ENCODE data around the gene TUBAL3.

DNA sequence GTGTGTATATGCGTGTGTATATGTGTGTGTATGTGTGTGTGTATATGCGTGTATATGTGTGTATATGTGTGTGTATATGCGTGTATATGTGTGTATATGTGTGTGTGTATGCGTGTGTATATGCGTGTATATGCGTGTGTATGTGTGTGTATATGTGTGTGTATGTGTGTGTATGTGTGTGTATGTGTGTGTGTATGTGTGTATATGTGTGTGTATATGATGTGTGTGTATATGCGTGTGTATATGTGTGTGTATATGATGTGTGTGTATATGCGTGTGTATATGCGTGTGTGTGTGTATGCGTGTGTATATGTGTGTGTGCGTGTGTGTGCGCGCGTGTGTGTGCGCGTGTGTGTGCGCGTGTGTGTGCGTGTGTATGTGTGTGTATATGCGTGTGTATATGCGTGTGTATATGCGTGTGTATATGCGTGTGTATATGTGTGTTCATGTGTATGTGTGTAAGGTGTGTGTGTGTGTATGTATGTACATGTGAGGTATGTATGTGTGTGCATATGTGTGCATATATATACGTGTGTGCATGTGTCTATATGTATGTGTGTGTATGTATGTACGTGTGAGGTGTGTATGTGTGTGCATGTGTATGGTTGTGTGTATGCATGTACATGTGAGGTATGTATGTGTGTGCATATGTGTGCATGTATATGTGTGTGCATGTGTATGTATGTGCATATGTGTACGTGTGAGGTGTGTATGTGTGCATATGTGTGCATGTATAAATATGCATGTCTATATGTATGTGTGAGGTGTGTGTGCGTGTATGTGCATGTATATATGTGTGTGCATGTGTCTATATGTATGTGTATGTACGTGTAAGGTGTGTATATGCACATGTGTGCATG, 33.9 kb downstream of the TUBAL3 start:
- TF ChIP-seq CTCF (IDR thresholded peaks at IDR 0.05), result no peak
- TF ChIP-seq SIN3A (IDR thresholded peaks at IDR 0.05; ENCODE audit: borderline replicate concordance, insufficient read depth, low read depth, low read length), result no peak
- TF ChIP-seq POLR2AphosphoS5 (IDR thresholded peaks at IDR 0.05; ENCODE audit: low read depth, low read length), result no peak

Data from Panc1 (cell line).